ENCODE results near the gene PRPH. TPM values are rescaled to one million over a fixed set of nuclear protein-coding genes. Genes with fewer than 3 reads are reported as not detected.
A peak's percentile ranks its signal among the peaks of the same experiment; 100 is the strongest.

PRPH gene
- polyA plus RNA-seq, 3 donors: not detected

DNA sequence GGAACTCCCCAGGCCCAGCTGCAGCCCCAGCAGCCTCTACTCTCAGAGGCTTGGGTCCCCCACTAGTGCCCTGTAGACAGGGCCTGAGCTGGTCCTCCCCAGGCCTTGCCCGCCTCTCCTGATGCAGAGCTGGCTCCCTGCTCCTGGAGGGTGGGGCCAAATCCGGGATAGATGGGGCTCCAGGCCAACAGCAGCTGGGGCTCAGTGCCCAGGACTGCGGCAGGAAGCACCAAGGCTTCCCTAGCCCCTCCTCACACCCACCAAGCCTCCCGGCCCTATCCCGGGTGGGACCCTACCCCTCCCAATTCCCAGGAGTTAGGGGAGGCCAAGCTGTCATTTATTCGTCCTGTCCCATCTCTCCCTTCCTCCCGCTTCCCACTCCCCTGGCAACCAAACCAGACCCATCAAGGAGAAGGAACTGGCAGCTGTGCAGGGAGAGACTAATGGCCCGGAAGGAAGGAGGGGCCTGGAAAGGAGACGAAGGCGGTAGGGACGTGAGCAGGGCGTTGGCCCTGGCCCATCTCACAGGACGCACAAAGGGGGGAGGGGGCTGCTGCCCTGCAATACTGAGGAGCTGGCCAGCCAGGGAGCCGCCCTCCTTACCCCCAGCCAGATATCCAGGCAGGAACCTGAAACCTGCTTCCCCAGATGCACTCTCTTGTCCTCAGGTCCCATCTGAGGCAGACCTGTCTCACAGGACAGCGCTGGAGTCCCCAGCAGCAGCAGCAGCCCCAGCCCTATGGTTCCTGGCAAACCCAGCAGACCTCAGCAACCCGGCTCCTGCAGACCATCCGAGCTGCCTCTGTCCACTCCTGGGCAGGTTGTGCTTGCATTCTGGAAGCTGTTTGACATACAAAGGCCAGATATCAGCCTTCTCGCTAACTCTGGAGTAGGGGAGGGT, 1.6 kb upstream of the PRPH start:
- Mint-ChIP-seq H3K27me3 (ENCODE audit: low read depth in 3 of 3) (peaks cover 57 to 89% (median 73%) of the 10 kb centered on the region in 3 donors), H3K27ac (no peak overlapping the region), H3K4me3 (no peak overlapping the region), H3K36me3 (peaks cover 0 to 5% of the 10 kb centered on the region in 2 donors), H3K4me1 (peaks cover 20% of the 10 kb centered on the region), H3K9me3 (peaks cover 0 to 27% (median 9%) of the 10 kb centered on the region in 7 donors)
- DNase-seq: no peak
- WGBS (ENCODE audit: insufficient coverage): 57% methylated on average over 13 of the region's 18 CpGs
- Histone ChIP-seq H3K4me2 (replicated peaks; ENCODE audit: extremely low read depth, low read length, poor library complexity, severe bottlenecking) (no peak overlapping the region), H2AFZ (ENCODE audit: insufficient read depth, low read depth, low read length, poor library complexity, severe bottlenecking) (no peak overlapping the region), H3K9me3 (replicated peaks in 1 of 2; ENCODE audit: control insufficient read depth in 1 of 2, insufficient read depth in 1 of 2, low read length in 2 of 2) (peaks cover 0 to 13% of the 10 kb centered on the region in 2 donors), H4K20me1 (ENCODE audit: insufficient read depth, low read length) (no peaks in the 10 kb centered on the region), H3K27ac (ENCODE audit: low read depth in 1 of 2, low read length in 2 of 2) (no peak overlapping the region), H3K9ac (ENCODE audit: insufficient read depth, low read length, poor library complexity, severe bottlenecking) (no peak overlapping the region), H3K27me3 (ENCODE audit: control insufficient read depth in 2 of 2, insufficient read depth in 2 of 2, low read length in 2 of 2) (peaks cover 31 to 66% of the 10 kb centered on the region in 2 donors), H3K36me3 (replicated peaks in 1 of 2; ENCODE audit: control insufficient read depth in 1 of 2, insufficient read depth in 2 of 2, low read length in 2 of 2) (no peaks in the 10 kb centered on the region), H3K79me2 (ENCODE audit: insufficient read depth, low read length) (no peaks in the 10 kb centered on the region), H3K4me1 (ENCODE audit: control insufficient read depth in 1 of 2, insufficient read depth in 2 of 2, low read length in 2 of 2) (peaks cover 13 to 30% of the 10 kb centered on the region in 2 donors), H3K4me3 (replicated peaks in 1 of 3; ENCODE audit: low read depth in 2 of 3, low read length in 3 of 3) (no peak overlapping the region)
- TF ChIP-seq, protein P1, sequence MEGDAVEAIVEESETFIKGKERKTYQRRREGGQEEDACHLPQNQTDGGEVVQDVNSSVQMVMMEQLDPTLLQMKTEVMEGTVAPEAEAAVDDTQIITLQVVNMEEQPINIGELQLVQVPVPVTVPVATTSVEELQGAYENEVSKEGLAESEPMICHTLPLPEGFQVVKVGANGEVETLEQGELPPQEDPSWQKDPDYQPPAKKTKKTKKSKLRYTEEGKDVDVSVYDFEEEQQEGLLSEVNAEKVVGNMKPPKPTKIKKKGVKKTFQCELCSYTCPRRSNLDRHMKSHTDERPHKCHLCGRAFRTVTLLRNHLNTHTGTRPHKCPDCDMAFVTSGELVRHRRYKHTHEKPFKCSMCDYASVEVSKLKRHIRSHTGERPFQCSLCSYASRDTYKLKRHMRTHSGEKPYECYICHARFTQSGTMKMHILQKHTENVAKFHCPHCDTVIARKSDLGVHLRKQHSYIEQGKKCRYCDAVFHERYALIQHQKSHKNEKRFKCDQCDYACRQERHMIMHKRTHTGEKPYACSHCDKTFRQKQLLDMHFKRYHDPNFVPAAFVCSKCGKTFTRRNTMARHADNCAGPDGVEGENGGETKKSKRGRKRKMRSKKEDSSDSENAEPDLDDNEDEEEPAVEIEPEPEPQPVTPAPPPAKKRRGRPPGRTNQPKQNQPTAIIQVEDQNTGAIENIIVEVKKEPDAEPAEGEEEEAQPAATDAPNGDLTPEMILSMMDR (IDR thresholded peaks at IDR 0.05): no peak
- intact Hi-C loops (cut with micrococcal nuclease): loop anchor here (10.0 kb wide), 1 partner anchor 221 kb away; no protein-coding TSS in a partner anchor

GRCh38 chr12:49294086-49294803, 702 bp upstream of the PRPH start:
- no peak overlapping the region for H3K27ac ChIP-seq (ENCODE audit: low read depth in 1 of 2, low read length in 2 of 2)
- no peak overlapping the region for H3K27ac Mint-ChIP-seq
- H3K4me1 Mint-ChIP-seq: peaks cover 25% of the 10 kb centered on the region
- H3K9ac ChIP-seq (ENCODE audit: insufficient read depth, low read length, poor library complexity, severe bottlenecking): no peak overlapping the region
- peaks cover 66 to 89% (median 81%) of the 10 kb centered on the region in 3 donors for H3K27me3 Mint-ChIP-seq (ENCODE audit: low read depth in 3 of 3)
- no peak overlapping the region for H3K4me3 ChIP-seq (replicated peaks in 1 of 3; ENCODE audit: low read depth in 2 of 3, low read length in 3 of 3)
- no peak overlapping the region for H3K4me2 ChIP-seq (replicated peaks; ENCODE audit: extremely low read depth, low read length, poor library complexity, severe bottlenecking)
- H3K27me3 ChIP-seq (ENCODE audit: control insufficient read depth in 2 of 2, insufficient read depth in 2 of 2, low read length in 2 of 2): peaks cover 37 to 71% of the 10 kb centered on the region in 2 donors
- H3K79me2 ChIP-seq (ENCODE audit: insufficient read depth, low read length): no peaks in the 10 kb centered on the region
- no peaks in the 10 kb centered on the region for H3K36me3 ChIP-seq (replicated peaks in 1 of 2; ENCODE audit: control insufficient read depth in 1 of 2, insufficient read depth in 2 of 2, low read length in 2 of 2)
- DNase-seq: no peak
- no peaks in the 10 kb centered on the region for H4K20me1 ChIP-seq (ENCODE audit: insufficient read depth, low read length)
- no peak overlapping the region for H2AFZ ChIP-seq (ENCODE audit: insufficient read depth, low read depth, low read length, poor library complexity, severe bottlenecking)
- peak overlapping the region in 1 of 2 donors; percentile 60 for H3K4me3 Mint-ChIP-seq
- peaks cover 0 to 29% (median 9%) of the 10 kb centered on the region in 7 donors for H3K9me3 Mint-ChIP-seq
- peaks cover 0 to 13% of the 10 kb centered on the region in 2 donors for H3K9me3 ChIP-seq (replicated peaks in 1 of 2; ENCODE audit: control insufficient read depth in 1 of 2, insufficient read depth in 1 of 2, low read length in 2 of 2)
- H3K4me1 ChIP-seq (ENCODE audit: control insufficient read depth in 1 of 2, insufficient read depth in 2 of 2, low read length in 2 of 2): peaks cover 13 to 30% of the 10 kb centered on the region in 2 donors
- 17% methylated on average over 1 of the region's 8 CpGs for WGBS (ENCODE audit: insufficient coverage)
- intact Hi-C loops (cut with micrococcal nuclease): loop anchor here (10.0 kb wide), 1 partner anchor 221 kb away; no protein-coding TSS in a partner anchor
- H3K36me3 Mint-ChIP-seq: peaks cover 0 to 8% of the 10 kb centered on the region in 2 donors
- TF ChIP-seq, protein P1 (IDR thresholded peaks at IDR 0.05): no peak
